K562 (cell line): ENCODE data around the gene COL1A2. TPM values are rescaled to one million over a fixed set of nuclear protein-coding genes. Genes with fewer than 3 reads are reported as not detected.

Experiments used
- ATAC-seq: fragments of 200-7000 bp; cut with Tn5 transposase; 3 replicates; pipeline ENCODE4 v1.9.1; 2020; ENCODE audit warnings: moderate library complexity
- BruUV-seq: library from RNA; stranded (reverse); fragments of 400-500 nt; replicated peaks from 2 replicates; lab custom pipeline; 2021; lab: Mats Ljungman, UMichigan
- CTCF ChIA-PET: fragments of 300-600 bp; formaldehyde crosslinking; extraction: SDS; loops from one replicate; lab custom pipeline; 2021; ENCODE audit warnings: low intra/inter-chr PET ratio; lab: Yijun Ruan, JAX
- POLR2A ChIA-PET: fragments of 300-600, 350-650 bp; sonication (Branson Sonifier 250); formaldehyde crosslinking; extraction: SDS; loops from one replicate; lab custom pipeline; 2021; ENCODE audit warnings: antibody characterized with exemption, inconsistent platforms; lab: Yijun Ruan, JAX
- DNase-seq, 4 experiments: peaks; one replicate each; pipeline versions ENCODE4 v3.0.0 to v3.0.0-alpha.2; 2011 to 2018; ENCODE audit warnings: low spot score in 3 of 4, mixed read lengths in 3 of 4; ENCODE audit errors: extremely low read depth in 1 of 4
- FAIRE-seq: peaks from 2 replicates; lab custom pipeline; 2011; peaks lifted over from hg19 to GRCh38; lab: Jason Lieb, UNC
- H2AFZ ChIP-seq: 2 replicates; pipeline ENCODE4 v1.6.0; 2011; ENCODE audit warnings: low read depth, low read length, control low read depth, inconsistent platforms
- H3K27ac ChIP-seq: fragments of 200-600 bp; 3 replicates; pipeline ENCODE4 v1.8.0; 2011; ENCODE audit warnings: low read depth, mild to moderate bottlenecking, control low read depth, inconsistent platforms, low read length, moderate library complexity, mixed read lengths; ENCODE audit errors: extremely low read depth
- H3K27me3 ChIP-seq, 2 experiments: fragments of 300-600 bp in 1 of 2; 2 replicates in 1 of 2; 3 replicates in 1 of 2; pipeline versions ENCODE4 v1.6.0 to v1.8.0; 2011; ENCODE audit warnings: inconsistent platforms in 2 of 2, low read length in 2 of 2, mild to moderate bottlenecking in 1 of 2, mixed read lengths in 1 of 2, moderate library complexity in 1 of 2; ENCODE audit not compliant: control insufficient read depth in 2 of 2, insufficient read depth in 2 of 2
- H3K36me3 ChIP-seq: fragments of 300-600 bp; 3 replicates; pipeline ENCODE4 v1.8.0; 2011; ENCODE audit warnings: mild to moderate bottlenecking, low read length, inconsistent platforms; ENCODE audit not compliant: control insufficient read depth, insufficient read depth
- H3K4me1 ChIP-seq, 2 experiments: fragments of 200-600 bp in 1 of 2; replicated peaks in 1 of 2; 2 replicates in 1 of 2; 3 replicates in 1 of 2; pipeline versions ENCODE4 v1.5.1 to v1.8.0; 2011; ENCODE audit warnings: inconsistent platforms in 2 of 2, low read length in 2 of 2, mild to moderate bottlenecking in 1 of 2, mixed read lengths in 1 of 2, moderate library complexity in 1 of 2; ENCODE audit not compliant: control insufficient read depth in 2 of 2, insufficient read depth in 2 of 2
- H3K4me2 ChIP-seq: 2 replicates; pipeline ENCODE4 v1.6.1; 2011; ENCODE audit warnings: low read length, control low read depth, inconsistent platforms, mixed read lengths; ENCODE audit not compliant: insufficient read depth
- H3K4me3 ChIP-seq: fragments of 200-600 bp; sonication (generic), shearing (Covaris generic); 2 replicates; pipeline ENCODE4 v1.5.1; 2016; ENCODE audit warnings: control low read depth, inconsistent platforms
- H3K79me2 ChIP-seq: fragments of 200-600 bp; 3 replicates; pipeline ENCODE4 v1.8.0; 2011; ENCODE audit warnings: low read length, inconsistent platforms; ENCODE audit not compliant: control insufficient read depth, insufficient read depth
- H3K9ac ChIP-seq, 2 experiments: 2 replicates each; pipeline versions ENCODE4 v1.6.0 to v1.6.1; 2011; ENCODE audit warnings: low read depth in 2 of 2, low read length in 2 of 2, control low read depth in 1 of 2, inconsistent platforms in 1 of 2, mild to moderate bottlenecking in 1 of 2, mixed read lengths in 1 of 2; ENCODE audit not compliant: insufficient read depth in 1 of 2
- H3K9me1 ChIP-seq: one replicate; pipeline ENCODE4 v1.6.0; 2011; ENCODE audit warnings: inconsistent platforms, mild to moderate bottlenecking, low read length, moderate library complexity; ENCODE audit not compliant: control insufficient read depth, insufficient read depth
- H3K9me3 ChIP-seq: replicated peaks from 2 replicates; pipeline ENCODE4 v1.5.1; 2011; ENCODE audit warnings: low read depth, low read length, inconsistent platforms; ENCODE audit not compliant: control insufficient read depth, insufficient read depth
- H4K20me1 ChIP-seq: replicated peaks from 2 replicates; pipeline ENCODE4 v1.6.1; 2011; ENCODE audit warnings: low read length, inconsistent platforms, mixed read lengths; ENCODE audit not compliant: control insufficient read depth, insufficient read depth
- KLF1 ChIP-seq: fragments of 450-650 bp; IDR thresholded peaks from 2 replicates; pipeline ENCODE4 v1.6.1; 2016; ENCODE audit warnings: missing genetic modification characterization, missing compliant biosample characterization
- WGBS: fragments of 100-300 bp; shearing (Covaris generic); methylation state at CpG from one replicate; pipeline ENCODE4 v1.1.6; 2016; ENCODE audit warnings: low coverage, mixed read lengths; ENCODE audit not compliant: insufficient coverage; ENCODE audit errors: missing lambda C conversion rate; 5-methylcytosine and 5-hydroxymethylcytosine counted together
- in situ Hi-C: fragments of 300-500 bp; cut with MboI; formaldehyde crosslinking; loops from 4 replicates; pipeline ENCODE4 v1.15.0; 2018; ENCODE audit warnings: inconsistent platforms, mixed read lengths
- intact Hi-C: fragments of 100-400 bp; cut with micrococcal nuclease; formaldehyde crosslinking; loops from 2 replicates; pipeline ENCODE4 v1.14.2; 2022
- polyA plus RNA-seq, 8 experiments: library from polyadenylated mRNA; depleted of rRNA in 4 of 8; stranded (reverse) in 5 of 8; unstranded in 3 of 8; fragments of >200 nt; fragmentation: Nextera tagmentation in 2 of 8; fragmentation: Illumina TruSeq in 1 of 8; extraction: Ambion mirVana in 2 of 8; extraction: Trizol in 1 of 8; gene quantifications; 2 replicates each; pipeline versions ENCODE4 v1.2.1 to v1.2.3, GENCODE V29; 2011 to 2014; ENCODE audit warnings: inconsistent platforms in 1 of 8, missing spikeins in 1 of 8
- total RNA-seq, 7 experiments: library from RNA; depleted of rRNA in 6 of 7; stranded (reverse); fragments of >200 nt in 6 of 7; fragmentation: Illumina TruSeq in 2 of 7; extraction: Trizol in 2 of 7; gene quantifications; 2 replicates each; pipeline versions ENCODE4 v1.2.1 to v1.2.3, GENCODE V29; 2011 to 2021; ENCODE audit warnings: low replicate concordance in 1 of 7
- TF ChIP-seq, protein P1 (sequence below): fragments of 450-650 bp; IDR thresholded peaks from 2 replicates; pipeline ENCODE4 v1.6.1; 2016; ENCODE audit warnings: antibody characterized with exemption

The COL1A2 gene
- total and polyA plus RNA-seq, 9 of the 15 experiments (the other 6 are each of a cell fraction or from before 2014, with no cell fraction given): 0.94 to 11.6 (median 1.7) TPM

- 0 out of 5 replicates have a peak, but pooled peaks cover 0 to 4% of the 10 kb centered on the region in 2 experiments for H3K27me3 ChIP-seq
- no peaks in the 10 kb centered on the region for H3K79me2 ChIP-seq
- H4K20me1 ChIP-seq: no peaks in the 10 kb centered on the region
- ChIA-PET POLR2A (no interaction called here), CTCF (no interaction called here)
- no peak overlapping the region for H3K9ac ChIP-seq
- no peak for TF ChIP-seq KLF1 (tag)
- TF ChIP-seq, protein P1, sequence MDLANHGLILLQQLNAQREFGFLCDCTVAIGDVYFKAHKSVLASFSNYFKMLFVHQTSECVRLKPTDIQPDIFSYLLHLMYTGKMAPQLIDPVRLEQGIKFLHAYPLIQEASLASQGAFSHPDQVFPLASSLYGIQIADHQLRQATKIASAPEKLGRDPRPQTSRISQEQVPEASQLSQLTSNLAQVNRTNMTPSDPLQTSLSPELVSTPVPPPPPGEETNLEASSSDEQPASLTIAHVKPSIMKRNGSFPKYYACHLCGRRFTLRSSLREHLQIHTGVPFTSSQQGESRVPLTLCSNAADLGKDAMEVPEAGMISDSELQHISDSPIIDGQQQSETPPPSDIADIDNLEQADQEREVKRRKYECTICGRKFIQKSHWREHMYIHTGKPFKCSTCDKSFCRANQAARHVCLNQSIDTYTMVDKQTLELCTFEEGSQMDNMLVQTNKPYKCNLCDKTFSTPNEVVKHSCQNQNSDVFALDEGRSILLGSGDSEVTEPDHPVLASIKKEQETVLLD: no peak
- H3K9me3 ChIP-seq: no peaks in the 10 kb centered on the region
- no peak overlapping the region for H3K4me3 ChIP-seq
- DNase-seq: no peak
- H3K4me2 ChIP-seq: no peak overlapping the region
- no peaks in the 10 kb centered on the region for H3K9me1 ChIP-seq
- no peaks in the 10 kb centered on the region for H3K4me1 ChIP-seq
- no peak for ATAC-seq
- intact Hi-C loops: no loop called here
- in situ Hi-C loops: loop anchor here (25.0 kb wide), 1 partner anchor 1060 kb away; the partner anchor contains the start of gene ASB4
- FAIRE-seq: no peak
- H3K27ac ChIP-seq: no peak overlapping the region
- H2AFZ ChIP-seq: no peak overlapping the region
- no TSS peak for BruUV-seq
- WGBS: 3% methylated on average over 12 of the region's 12 CpGs
- no peaks in the 10 kb centered on the region for H3K36me3 ChIP-seq
These were observed 32.5 kb downstream of the COL1A2 start for GRCh38 chr7:94426980-94427875.
